Skeletal muscle satellite cell (primary cell): Measurements from ENCODE around the gene TMEM181.

Experiments
- H3K27me3 ChIP-seq: 2 replicates; pipeline ENCODE4 v1.7.0; 2013; ENCODE audit warnings: low read length; ENCODE audit not compliant: control insufficient read depth, insufficient read depth
- H3K36me3 ChIP-seq: 2 replicates; pipeline ENCODE4 v1.7.0; 2013; ENCODE audit warnings: mild to moderate bottlenecking, control low read depth, low read length; ENCODE audit not compliant: insufficient read depth
- H3K4me1 ChIP-seq: 2 replicates; pipeline ENCODE4 v1.7.0; 2013; ENCODE audit warnings: low read length; ENCODE audit not compliant: control insufficient read depth, insufficient read depth
- H3K4me2 ChIP-seq: 2 replicates; pipeline ENCODE4 v1.7.0; 2013; ENCODE audit warnings: mild to moderate bottlenecking, low read length
- H3K4me3 ChIP-seq: 2 replicates; pipeline ENCODE4 v1.7.0; 2013; ENCODE audit warnings: low read length
- H3K9ac ChIP-seq: 2 replicates; pipeline ENCODE4 v1.7.0; 2013; ENCODE audit warnings: mild to moderate bottlenecking, low read depth, low read length, moderate library complexity
- H3K9me3 ChIP-seq: replicated peaks from 2 replicates; pipeline ENCODE4 v1.7.0; 2013; ENCODE audit warnings: mild to moderate bottlenecking, control low read depth, low read length

Gene TMEM181

DNA sequence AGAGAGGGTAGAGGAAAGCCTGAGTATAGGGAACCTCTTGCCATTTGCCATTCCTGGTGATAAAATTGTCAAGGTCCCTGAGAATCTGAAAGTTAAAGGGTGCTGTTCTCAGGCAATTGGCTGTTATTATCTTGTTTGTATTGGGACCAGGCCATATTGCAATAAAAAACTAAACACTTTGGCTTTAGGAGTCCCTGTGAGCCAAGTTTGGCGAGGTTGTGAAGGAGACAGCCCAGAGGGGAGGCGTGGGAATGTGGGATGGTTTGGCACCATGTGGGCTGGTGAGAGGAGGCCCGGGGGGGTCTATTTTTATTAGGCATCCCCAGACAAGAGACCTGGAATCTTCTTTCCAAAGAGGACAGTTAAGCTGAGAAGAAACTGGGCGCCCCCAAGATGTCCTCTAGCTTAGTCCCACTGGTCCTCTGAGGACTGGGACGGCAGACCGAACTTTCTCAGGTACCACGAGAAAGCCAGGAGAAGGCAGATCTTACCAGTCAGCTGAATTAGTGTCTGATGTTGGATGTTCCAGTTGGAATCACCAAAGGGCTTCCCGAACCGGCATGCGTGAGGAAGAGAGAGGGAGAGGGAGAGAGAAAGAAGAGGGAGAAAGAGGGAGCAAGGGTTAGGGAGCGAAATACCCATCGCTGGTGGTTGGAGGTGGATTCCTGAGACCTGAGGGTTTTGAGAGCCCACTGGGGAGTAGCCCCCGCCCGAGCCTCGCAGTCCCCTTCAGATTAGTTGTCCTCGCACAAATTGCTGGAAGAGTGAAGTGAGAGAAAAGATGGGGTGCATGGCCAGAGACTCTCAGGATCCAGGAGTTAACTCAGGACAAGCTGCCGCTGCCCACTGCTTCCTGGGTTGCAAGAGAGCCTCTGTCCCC, 60.3 kb downstream of the TMEM181 start:
- Histone ChIP-seq H3K4me3 (no peak overlapping the region), H3K4me2 (no peak overlapping the region), H3K4me1 (no peaks in the 10 kb centered on the region), H3K36me3 (peaks cover 31% of the 10 kb centered on the region), H3K27me3 (no peaks in the 10 kb centered on the region), H3K9me3 (no peaks in the 10 kb centered on the region), H3K9ac (no peak overlapping the region)

DNA sequence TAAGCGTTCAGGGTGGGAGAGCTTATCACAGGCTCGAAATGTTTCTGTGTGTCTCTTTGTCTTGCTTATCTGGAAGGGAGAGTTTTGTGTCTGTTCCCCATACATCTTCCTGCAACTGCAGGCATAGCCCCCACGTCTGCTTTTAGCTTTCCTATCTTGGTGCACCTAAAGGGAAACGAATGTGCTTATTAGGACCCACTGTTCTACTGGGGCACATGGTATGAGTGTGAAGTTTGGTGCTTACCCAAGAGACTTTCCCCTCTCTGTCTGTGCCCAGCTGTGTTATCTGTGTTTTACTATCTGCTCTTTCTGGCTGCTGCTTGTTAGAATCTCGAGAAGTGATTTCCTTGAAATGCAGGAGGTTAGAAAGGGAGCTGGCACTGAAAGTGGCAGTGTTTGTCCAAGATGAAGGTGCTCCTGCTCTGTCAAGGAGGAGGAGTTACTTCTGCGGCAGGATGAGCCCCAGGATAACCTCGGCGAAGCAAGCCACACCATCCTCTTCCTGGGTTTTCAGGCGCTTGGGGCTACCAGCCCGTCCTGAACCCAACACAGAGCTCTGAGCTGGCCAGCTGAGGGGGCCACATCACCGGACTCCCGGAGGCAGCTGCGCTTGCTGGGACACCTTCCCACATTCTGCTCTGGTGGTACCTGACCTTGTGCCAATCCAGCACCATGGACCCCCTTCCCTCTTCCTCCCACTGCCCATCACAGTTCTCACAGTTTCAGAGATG, 61.2 kb downstream of the TMEM181 start:
- Histone ChIP-seq H3K36me3 (peaks cover 35% of the 10 kb centered on the region), H3K27me3 (no peaks in the 10 kb centered on the region), H3K4me3 (no peak overlapping the region), H3K4me1 (peaks cover 4% of the 10 kb centered on the region), H3K9ac (no peak overlapping the region), H3K4me2 (no peak overlapping the region), H3K9me3 (no peaks in the 10 kb centered on the region)

DNA sequence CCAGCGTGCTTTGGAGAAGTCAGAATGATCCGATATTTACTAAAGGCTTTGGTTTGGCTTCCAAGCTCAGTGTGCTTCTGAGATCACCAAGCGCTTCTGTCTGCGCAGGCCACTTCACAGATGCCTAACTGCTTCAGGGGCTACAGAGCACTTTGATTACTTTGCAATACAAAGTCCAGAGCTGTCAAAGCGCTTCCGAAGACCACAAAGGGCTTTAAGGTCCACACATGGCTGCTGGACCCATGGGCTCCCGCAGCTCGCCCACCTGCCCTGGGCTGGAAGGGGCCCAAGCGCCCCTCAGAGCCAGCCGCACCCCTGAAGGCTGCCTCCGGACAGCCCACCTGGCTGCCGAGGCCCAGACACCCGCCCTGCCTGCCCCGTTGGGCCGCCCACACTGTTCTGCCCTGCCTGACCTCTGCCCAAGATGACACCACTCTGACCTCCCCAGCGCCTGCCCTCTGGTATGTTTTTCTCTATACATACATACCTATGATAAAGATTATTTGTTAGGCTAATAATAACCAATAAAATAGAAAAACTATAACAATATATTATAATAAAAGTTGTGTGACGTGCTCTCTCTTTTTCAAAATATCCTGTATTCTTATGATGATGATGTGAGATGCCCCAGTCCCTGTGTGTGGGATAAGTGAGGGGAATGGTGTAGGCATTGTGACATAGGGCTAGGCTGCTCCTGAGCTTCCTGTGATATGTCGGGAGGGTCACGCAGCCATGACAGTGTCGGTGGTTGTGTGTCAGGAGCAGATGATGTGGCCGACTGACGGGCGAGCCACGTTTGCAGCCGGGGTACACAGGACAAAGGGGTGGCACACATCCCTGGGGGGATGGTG, 62.0 kb downstream of the TMEM181 start:
- H3K36me3 ChIP-seq: peaks cover 42% of the 10 kb centered on the region
- no peaks in the 10 kb centered on the region for H3K9me3 ChIP-seq
- no peak overlapping the region for H3K4me2 ChIP-seq
- H3K27me3 ChIP-seq: no peaks in the 10 kb centered on the region
- H3K4me3 ChIP-seq: no peak overlapping the region
- H3K9ac ChIP-seq: no peak overlapping the region
- peaks cover 4% of the 10 kb centered on the region for H3K4me1 ChIP-seq

GRCh38 chr6:158622545-158623190, 62.8 kb downstream of the TMEM181 start:
- H3K4me3 ChIP-seq: no peak overlapping the region
- H3K27me3 ChIP-seq: no peaks in the 10 kb centered on the region
- no peak overlapping the region for H3K9ac ChIP-seq
- peaks cover 4% of the 10 kb centered on the region for H3K4me1 ChIP-seq
- H3K36me3 ChIP-seq: peaks cover 48% of the 10 kb centered on the region
- H3K9me3 ChIP-seq: no peaks in the 10 kb centered on the region
- no peak overlapping the region for H3K4me2 ChIP-seq

GRCh38 chr6:158624684-158625682, 65.1 kb downstream of the TMEM181 start:
- Histone ChIP-seq H3K9me3 (no peaks in the 10 kb centered on the region), H3K4me1 (peaks cover 4% of the 10 kb centered on the region), H3K4me2 (no peak overlapping the region), H3K9ac (no peak overlapping the region), H3K27me3 (no peaks in the 10 kb centered on the region), H3K36me3 (peaks cover 60% of the 10 kb centered on the region), H3K4me3 (no peak overlapping the region)

- Histone ChIP-seq H3K4me3 (no peak overlapping the region), H3K9ac (no peak overlapping the region), H3K27me3 (no peaks in the 10 kb centered on the region), H3K9me3 (no peaks in the 10 kb centered on the region), H3K4me1 (peaks cover 7% of the 10 kb centered on the region), H3K36me3 (peaks cover 62% of the 10 kb centered on the region), H3K4me2 (no peak overlapping the region)
These were observed 66.0 kb downstream of the TMEM181 start for GRCh38 chr6:158625881-158626305.

GRCh38 chr6:158626360-158627167, 66.7 kb downstream of the TMEM181 start:
- Histone ChIP-seq H3K4me3 (no peak overlapping the region), H3K9ac (no peak overlapping the region), H3K9me3 (no peaks in the 10 kb centered on the region), H3K4me1 (peaks cover 14% of the 10 kb centered on the region), H3K4me2 (no peak overlapping the region), H3K36me3 (peaks cover 57% of the 10 kb centered on the region), H3K27me3 (no peaks in the 10 kb centered on the region)

DNA sequence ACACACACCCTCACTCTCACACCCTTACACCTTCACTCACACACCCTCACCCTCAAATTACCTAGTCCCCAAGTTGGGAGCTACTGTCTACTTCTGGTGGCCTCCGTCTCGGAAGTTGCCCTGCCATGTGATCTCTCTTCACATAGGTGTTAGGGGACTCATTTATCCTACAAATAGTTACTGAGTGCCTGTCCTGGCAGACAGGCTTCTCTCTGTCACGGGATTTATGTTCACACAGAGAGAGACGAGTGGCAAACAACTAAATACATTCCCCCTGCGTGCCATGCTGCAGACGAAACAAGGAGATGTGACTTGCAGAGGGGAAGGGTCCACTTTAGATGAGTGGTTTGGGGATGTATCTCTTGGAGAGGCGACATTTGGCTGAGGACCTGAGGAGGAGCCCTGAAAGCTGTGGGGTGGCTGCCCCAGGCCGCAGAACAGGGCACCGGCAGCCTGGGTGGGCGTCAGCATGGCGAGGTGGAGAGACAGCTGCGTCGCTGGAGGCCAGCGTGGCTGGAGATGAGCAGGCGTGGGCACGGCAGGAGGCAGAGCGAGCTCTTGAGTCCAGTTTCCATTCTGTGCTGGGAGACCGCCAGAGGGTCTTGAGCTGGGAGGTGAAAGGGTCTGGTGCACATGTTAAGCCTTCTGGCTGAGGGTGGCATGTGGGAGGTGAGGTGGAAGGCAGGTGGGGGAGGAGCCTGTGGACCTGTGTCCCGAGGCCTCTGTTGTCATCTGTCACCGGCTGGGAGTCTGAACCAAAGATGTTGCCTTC, 67.5 kb downstream of the TMEM181 start:
- Histone ChIP-seq H3K4me1 (peaks cover 22% of the 10 kb centered on the region), H3K4me3 (no peak overlapping the region), H3K9me3 (no peaks in the 10 kb centered on the region), H3K36me3 (peaks cover 56% of the 10 kb centered on the region), H3K27me3 (no peaks in the 10 kb centered on the region), H3K4me2 (no peak overlapping the region), H3K9ac (no peak overlapping the region)

GRCh38 chr6:158627940-158628211, 68.0 kb downstream of the TMEM181 start:
- no peaks in the 10 kb centered on the region for H3K27me3 ChIP-seq
- H3K36me3 ChIP-seq: peaks cover 51% of the 10 kb centered on the region
- no peak overlapping the region for H3K9ac ChIP-seq
- H3K4me2 ChIP-seq: no peak overlapping the region
- H3K4me3 ChIP-seq: no peak overlapping the region
- peaks cover 25% of the 10 kb centered on the region for H3K4me1 ChIP-seq
- no peaks in the 10 kb centered on the region for H3K9me3 ChIP-seq
